Measurements from ENCODE around the gene MORC3.

MORC3 gene

DNA sequence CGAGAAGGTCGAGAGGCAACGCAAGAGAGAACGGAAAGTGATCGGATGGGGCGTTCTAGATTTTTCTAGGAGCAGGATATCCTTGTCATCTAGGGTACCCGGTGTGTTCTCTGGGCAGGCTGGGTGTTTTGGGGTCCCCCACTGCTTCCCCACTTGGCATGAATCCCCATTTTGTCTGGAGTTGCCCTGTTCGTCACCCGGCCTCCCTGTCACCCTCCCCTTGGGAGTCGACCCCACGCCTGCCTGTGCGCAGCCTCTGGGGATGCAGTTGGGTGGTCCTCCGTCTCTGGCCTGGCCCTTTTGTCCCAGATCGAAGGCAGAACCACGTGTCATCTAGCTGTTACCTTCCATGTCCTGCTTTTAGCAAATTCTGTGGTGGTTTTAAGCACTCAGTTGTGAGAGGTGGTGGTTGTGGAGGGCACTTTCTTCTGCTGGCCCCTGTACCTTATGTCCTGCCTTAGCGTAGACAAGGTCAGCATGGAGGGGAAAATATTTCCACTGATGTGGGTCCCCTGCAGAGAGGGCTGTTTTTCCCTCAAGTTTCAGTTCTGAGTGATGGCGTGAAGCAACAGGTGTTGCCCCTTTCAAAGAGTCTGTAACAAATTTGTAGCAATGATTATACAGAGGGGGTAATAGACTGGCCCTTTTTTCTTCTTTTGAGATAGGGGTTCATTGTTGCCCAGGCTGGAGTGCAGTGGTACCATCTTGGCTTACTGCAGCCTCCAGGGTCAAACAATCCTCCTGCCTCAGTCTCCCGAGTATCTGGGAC is 100.8 kb downstream of the MORC3 start:
- H3K27me3 ChIP-seq = no peaks in the 10 kb centered on the region
- H3K4me2 ChIP-seq = no peak overlapping the region
- no peak for TF ChIP-seq Cebpa-rat (IDR thresholded peaks at IDR 0.05)
- H3K9ac ChIP-seq = no peak overlapping the region
- H3K4me3 ChIP-seq = no peak overlapping the region
- no peaks in the 10 kb centered on the region for H4K20me1 ChIP-seq
- no peaks in the 10 kb centered on the region for H3K9me3 ChIP-seq
- peaks cover 39% of the 10 kb centered on the region for H3K36me3 ChIP-seq
- H3K4me1 ChIP-seq = no peaks in the 10 kb centered on the region
- no peak overlapping the region for H3K27ac ChIP-seq

DNA sequence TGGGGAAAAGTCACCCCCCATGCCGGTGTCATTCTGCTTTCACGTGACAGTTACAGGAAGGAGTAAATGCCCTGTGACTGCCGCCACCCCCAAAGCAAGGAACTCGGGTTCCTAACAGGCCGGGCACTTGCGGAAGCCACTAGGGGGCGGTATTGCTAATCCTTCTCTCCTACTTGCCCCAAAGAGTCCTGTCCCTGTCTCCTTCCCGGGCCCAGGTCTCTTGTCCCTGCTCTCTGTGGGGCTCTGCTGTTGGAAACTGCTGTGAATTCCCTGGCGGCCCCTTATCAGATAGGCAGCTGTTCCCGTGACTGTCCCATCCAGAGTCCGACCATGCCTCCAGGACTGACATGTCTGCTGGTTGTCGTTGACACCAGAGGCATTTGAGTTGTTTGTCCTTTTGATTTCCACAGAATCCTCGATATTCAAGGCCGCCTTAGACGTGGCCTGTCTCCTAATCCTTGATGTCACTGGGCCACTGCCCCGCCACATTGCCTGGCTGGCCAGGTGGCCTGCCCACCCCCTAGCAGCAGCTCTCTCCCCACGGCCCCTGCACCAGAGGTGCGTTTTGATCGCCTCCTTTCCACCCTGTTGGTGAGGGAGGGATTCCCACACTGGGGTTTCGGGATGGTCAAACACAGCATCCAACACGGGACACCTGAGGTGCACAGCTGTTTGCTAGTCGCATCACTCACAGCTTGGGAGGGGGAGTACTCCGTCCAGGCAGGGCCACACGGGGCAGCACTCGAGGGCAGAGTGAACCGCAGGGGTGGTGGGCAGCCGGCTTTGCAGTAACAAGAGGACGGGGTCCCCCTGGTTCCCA is 102.5 kb downstream of the MORC3 start:
- H3K27me3 ChIP-seq = no peaks in the 10 kb centered on the region
- H3K27ac ChIP-seq = no peak overlapping the region
- H3K9ac ChIP-seq = no peak overlapping the region
- peaks cover 21% of the 10 kb centered on the region for H3K36me3 ChIP-seq
- no peaks in the 10 kb centered on the region for H3K9me3 ChIP-seq
- no peak overlapping the region for H3K4me3 ChIP-seq
- no peaks in the 10 kb centered on the region for H3K4me1 ChIP-seq
- no peaks in the 10 kb centered on the region for H4K20me1 ChIP-seq
- no peak for TF ChIP-seq Cebpa-rat (IDR thresholded peaks at IDR 0.05)
- no peak overlapping the region for H3K4me2 ChIP-seq

- Histone ChIP-seq H3K9ac (no peak overlapping the region), H3K4me1 (no peaks in the 10 kb centered on the region), H3K27ac (no peak overlapping the region), H3K27me3 (no peaks in the 10 kb centered on the region), H4K20me1 (no peaks in the 10 kb centered on the region), H3K36me3 (peaks cover 7% of the 10 kb centered on the region), H3K9me3 (no peaks in the 10 kb centered on the region), H3K4me3 (no peak overlapping the region), H3K4me2 (no peak overlapping the region)
- TF ChIP-seq Cebpa-rat (IDR thresholded peaks at IDR 0.05) = no peak
Observed at GRCh38 chr21:36423771-36424433, 103.9 kb downstream of the MORC3 start.

DNA sequence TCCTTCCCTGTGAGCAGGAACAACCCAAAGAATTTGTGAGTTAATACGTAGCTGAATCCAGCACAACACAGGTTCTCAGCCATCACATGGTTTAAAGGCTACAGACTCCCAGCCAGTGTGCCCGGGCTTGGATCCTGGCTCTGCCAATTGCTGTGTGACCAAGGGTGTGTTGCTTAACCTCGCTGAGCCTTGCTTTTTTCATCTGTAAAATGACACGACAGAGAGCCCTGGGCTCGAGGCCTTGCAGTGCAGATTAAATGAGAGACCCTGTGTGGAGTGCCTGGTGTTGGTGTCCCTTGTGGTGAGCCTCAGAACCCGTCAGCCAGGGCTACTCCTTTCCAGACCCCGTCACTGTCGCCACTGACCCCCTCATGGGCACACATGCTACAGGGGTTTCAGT is 104.6 kb downstream of the MORC3 start:
- no peaks in the 10 kb centered on the region for H3K27me3 ChIP-seq
- no peaks in the 10 kb centered on the region for H3K9me3 ChIP-seq
- no peak overlapping the region for H3K4me3 ChIP-seq
- H4K20me1 ChIP-seq = no peaks in the 10 kb centered on the region
- H3K27ac ChIP-seq = no peak overlapping the region
- no peak for TF ChIP-seq Cebpa-rat (IDR thresholded peaks at IDR 0.05)
- 0 out of 2 replicates have a peak, but pooled peaks cover under 1% of the 10 kb centered on the region for H3K36me3 ChIP-seq
- 0 out of 2 replicates have a peak, but pooled peaks cover under 1% of the 10 kb centered on the region for H3K4me1 ChIP-seq
- H3K4me2 ChIP-seq = no peak overlapping the region
- H3K9ac ChIP-seq = no peak overlapping the region

DNA sequence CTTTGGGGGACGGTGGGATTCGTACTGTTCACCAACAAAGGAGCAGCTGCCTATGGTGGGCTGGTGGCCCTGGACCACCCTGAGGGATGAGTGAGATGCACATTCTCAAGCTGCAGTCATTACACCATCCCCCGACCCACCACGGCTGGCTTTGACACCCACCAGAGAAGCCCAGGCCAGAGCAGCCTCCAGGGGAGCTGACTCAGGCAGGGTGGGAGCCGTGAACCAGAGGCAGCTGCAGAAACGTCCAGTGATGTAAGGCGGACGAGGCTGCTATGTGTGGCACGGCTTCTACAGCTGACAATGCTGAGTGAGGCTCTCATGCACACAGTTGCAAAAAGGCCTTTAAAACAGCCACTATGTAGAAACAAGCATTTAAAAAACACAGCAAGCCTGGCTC is 105.3 kb downstream of the MORC3 start:
- H3K4me3 ChIP-seq = no peak overlapping the region
- 0 out of 2 replicates have a peak, but pooled peaks cover 7% of the 10 kb centered on the region for H3K4me1 ChIP-seq
- no peaks in the 10 kb centered on the region for H3K9me3 ChIP-seq
- no peak overlapping the region for H3K9ac ChIP-seq
- peaks cover 7% of the 10 kb centered on the region; the same call in 1 of the 2 replicates for H3K27me3 ChIP-seq
- TF ChIP-seq Cebpa-rat (IDR thresholded peaks at IDR 0.05) = no peak
- H3K27ac ChIP-seq = no peak overlapping the region
- H4K20me1 ChIP-seq = no peaks in the 10 kb centered on the region
- no peaks in the 10 kb centered on the region for H3K36me3 ChIP-seq
- H3K4me2 ChIP-seq = no peak overlapping the region

Measured in BLaER1 (cell line).